ENCODE data around the gene AAMP.
"Not testable (repeated sequence)": the region's sequence is repeated elsewhere in the genome, so short reads cannot be mapped to it uniquely, and the experiment has no call there.

DNA sequence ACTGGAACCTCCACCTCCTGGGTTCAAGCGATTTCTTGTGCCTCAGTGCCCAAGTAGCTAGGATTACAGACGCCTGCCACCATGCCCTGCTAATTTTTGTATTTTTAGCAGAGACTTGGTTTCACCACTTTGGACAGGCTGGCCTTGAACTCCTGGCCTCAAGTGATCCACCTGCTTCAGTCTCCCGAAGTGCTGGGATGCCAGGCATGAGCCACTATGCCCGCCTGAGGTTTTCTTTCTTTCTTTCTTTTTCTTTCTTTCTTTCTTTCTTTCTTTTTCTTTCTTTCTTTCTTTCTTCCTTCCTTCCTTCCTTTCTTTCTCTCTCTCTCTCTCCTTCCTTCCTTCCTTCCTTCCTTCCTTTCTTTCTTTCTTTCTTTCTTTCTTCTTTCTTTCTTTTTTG lies 44.8 kb upstream of the AAMP start:
- not testable (repeated sequence) for TF ChIP-seq CTCF (IDR thresholded peaks at IDR 0.05; ENCODE audit: borderline replicate concordance, extremely low read depth, low read length, poor library complexity, severe bottlenecking); EZH2 (IDR thresholded peaks at IDR 0.05; ENCODE audit: borderline replicate concordance, low read depth, low read length, severe bottlenecking)

All from DND-41 (cell line).